Activated CD4-positive, CD25-positive, alpha-beta regulatory T cell (primary cell): Measurements from ENCODE around the gene ZDHHC4.

Experiments used
- DNase-seq, 4 experiments: peaks; one replicate each; lab custom pipeline; 2025; lab: John Stamatoyannopoulos, UW

The ZDHHC4 gene

DNA sequence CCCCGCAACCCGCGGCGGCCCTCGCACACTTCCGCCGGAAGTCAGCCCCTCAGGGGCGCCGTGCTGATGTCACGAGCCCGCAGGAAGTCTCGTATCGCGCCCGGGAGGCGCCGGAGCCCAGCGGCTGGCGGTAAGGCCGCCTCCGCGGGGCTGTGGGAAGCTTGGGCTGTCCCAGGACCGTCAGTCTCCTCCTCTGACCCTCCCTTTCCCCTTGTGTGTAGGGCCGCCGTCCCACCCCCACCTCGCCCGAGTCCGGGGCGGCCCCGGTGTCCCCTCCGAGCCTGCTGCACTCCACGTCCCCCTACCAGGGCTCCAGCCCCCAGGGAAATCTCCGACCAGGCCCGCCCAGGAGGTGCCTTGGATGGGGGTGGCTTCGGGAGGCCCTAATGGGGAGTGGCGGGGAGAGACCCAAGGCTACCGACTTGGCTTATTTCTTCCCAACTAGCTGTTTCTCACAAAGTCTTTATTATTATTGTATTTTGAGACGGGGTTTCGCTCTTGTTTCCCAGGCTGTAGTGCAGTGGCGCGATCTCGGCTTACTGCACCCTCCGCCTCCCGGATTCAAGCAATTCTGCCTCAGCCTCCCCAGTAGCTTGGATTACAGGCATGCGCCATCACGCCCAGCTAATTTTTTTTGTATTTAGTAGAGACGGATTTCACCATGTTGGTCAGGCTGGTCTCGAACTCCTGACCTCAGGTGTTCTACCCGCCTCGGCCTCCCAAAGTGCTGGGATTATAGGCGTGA is at the start of gene ZDHHC4:
Gene ZDHHC4, plus strand, starts transcription at position 86 of the 745 bp plus-strand sequence. CDS start 3,108 bp downstream, outside the sequence.
- DNase-seq, result peak; percentile 66 to 79 (median 72)

DNA sequence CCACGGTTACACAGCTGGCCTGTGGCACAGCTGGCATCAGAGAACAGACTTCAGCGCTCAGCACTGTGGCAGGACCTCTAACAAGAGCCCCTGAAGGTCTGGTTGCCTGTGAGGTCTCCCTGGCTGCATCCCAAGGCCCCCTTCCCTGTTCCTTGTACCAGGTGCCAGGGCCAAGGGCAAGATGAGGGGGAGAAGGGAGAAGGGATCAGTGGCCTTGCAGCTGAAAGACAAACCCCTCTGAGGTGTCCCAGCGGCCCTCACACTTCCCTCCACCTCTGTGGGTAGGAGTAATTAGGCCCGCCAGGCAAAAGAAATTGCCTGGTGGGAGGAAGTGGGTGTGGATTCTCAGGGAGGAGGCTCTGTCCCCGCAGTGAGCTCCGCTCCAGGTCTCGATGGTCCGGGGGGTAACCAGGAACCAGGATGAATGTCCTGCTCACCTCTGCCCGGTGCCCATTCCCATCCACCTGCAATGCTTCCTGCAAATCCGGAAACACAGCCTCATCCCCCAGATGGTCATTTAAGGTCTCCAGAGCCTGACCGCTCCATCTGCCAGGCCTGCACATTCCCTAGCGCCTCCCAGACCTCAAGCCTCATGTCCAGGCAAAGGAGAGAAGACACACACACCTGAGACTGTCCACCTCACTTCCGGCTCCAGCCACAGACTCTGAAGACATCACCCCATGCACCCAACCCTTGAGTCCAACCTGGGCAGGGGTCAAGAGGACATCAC is 48.7 kb upstream of the ZDHHC4 start:
- no peak for DNase-seq

DNA sequence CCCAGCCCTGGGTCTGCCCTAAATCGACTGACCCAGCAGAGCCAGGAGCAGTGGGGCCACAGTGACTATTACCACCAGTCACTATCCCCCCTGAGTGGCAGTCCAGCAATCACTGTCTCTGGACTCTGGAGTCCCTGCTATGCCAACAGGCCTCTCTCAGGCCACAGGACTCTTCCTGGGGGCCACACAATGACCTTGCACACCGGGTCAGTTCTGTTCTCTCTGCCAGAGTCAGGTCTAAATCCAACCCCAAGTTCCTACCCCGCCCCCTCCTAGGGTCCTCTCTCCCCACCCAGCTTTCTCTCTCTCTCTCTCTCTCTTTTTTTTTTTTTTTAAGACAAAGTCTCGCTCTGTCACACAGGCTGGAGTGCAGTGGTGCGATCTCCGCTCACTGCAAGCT is 47.6 kb upstream of the ZDHHC4 start:
- DNase-seq, result no peak

DNA sequence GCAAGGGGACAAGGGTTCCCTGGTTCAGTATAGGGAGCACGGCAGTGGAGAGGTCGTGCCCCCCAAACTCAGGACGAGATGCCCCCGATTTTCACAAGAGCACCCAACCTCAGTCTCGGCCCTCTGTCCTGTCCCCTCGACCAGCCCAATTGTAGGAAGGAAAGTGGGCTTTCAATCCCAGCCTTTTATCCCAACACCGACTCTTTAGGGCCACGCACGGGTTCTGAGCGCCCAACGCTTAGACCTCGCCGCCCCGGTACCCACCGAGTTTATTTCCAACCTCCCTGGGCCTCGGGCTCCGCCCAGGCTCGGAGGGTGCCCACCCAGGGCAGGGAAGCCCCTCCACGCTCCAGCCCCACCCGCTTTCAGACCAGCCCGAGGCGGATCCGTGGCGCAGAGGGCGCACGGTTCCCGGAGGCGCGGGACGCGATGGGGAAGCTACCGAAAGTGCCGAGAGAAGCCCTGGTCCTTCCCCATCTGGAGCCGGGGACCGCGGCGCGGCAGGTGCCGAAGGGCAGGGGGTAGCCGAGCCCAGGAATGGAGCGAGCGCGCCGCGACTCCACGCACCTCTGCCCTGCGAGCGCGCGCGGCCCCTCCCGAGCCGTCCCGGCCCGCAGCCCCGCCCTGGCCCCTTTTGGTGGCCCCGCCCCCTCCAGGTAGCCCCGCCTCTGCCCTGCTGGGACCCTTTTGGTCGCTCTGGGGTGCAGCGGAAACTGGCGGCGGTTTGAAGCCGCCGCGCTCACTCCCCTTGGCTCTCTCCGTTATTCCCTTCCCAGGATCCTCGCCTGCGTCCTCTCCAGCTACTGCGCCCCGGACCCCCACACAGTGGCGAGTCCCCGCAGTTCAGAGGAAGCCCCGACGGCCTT is 46.4 kb upstream of the ZDHHC4 start:
- peak in 3 of 4 experiments; percentile 5 to 29 (median 19) for DNase-seq

DNA sequence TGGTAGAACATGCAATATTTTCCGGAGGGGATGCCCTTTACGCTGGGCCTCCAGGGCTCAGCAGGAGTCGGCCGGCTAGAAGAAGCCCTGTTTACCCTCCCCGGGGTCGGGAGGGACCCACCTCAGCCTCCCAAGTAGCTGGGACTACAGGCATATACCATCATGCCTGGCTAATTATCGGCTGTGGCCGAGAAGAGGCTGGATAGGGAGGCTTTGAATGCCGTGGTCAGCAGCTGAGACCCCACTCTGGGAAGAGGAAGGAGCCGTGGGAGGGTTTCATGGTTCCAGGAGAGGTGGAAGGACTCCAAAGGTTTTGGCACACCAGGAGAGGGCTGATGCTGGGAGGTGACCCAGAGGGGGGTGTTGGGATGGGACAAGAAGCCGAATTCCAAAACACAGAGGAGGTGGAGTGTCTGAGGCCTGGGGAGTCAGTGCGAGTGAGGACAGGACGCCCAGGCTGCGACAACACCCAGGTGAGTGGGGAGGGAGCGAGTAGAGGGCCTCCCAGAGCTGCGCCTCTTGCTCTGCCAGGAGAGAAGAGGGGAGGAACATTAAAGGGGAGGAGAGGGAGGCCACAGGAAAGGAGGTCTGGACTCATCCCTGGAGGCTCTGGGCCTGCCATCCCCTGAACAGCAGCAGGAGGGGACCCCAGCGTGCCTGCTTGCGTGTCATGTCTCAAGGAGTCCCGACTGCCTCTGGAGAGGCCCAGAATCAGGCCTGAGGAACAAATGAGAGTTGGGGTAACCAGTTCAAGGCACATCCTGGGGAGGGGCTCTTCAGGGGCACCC is 45.6 kb upstream of the ZDHHC4 start:
- no peak for DNase-seq

DNA sequence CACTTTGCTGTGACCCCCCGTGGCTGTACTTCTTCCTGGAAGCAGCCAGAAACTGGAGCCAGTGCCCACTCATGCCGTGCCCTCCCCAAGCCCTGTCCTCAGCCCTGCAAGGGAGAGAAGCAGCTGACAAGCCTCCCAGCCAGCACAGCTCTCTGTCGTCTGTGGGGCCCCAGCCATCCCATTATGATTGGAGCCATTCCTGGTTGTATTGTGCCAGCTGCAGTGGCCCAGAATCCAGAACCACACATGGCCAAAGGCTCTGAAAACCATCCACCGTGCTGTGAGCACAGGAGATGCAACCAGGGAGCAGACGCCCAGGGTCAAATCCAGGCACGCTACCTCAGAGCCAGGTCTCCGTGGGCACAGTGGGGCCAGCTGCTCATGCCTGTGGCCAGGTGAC is 44.7 kb upstream of the ZDHHC4 start:
- no peak for DNase-seq

DNA sequence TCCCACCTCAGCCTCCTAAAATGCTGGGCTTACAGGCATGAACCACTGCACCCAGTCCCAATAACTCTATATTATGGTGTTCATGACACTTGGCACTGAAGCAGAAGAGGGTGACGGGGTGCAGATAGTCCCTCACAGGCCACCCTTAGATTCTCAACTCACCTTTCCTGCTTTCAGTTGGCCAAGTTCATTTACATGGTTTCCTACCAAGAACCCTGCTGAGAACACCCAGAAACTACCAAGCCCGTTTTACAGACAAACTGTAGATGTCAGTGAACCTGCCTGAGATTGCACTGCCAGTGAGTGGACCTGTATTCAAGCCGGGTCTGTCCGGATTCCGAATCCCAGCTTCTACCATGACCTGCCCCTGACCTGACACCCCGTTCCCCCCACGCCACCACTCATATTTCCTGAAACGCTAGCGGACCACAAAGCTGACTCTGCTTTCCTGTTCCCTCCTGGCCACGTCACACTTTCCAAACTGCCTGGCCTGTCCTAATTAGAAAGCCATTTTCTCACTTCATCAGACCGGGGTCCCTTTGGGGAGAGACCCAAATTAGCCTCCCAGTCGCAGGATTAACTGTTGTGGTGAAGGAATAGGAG is 43.3 kb upstream of the ZDHHC4 start:
- DNase-seq, result no peak

DNA sequence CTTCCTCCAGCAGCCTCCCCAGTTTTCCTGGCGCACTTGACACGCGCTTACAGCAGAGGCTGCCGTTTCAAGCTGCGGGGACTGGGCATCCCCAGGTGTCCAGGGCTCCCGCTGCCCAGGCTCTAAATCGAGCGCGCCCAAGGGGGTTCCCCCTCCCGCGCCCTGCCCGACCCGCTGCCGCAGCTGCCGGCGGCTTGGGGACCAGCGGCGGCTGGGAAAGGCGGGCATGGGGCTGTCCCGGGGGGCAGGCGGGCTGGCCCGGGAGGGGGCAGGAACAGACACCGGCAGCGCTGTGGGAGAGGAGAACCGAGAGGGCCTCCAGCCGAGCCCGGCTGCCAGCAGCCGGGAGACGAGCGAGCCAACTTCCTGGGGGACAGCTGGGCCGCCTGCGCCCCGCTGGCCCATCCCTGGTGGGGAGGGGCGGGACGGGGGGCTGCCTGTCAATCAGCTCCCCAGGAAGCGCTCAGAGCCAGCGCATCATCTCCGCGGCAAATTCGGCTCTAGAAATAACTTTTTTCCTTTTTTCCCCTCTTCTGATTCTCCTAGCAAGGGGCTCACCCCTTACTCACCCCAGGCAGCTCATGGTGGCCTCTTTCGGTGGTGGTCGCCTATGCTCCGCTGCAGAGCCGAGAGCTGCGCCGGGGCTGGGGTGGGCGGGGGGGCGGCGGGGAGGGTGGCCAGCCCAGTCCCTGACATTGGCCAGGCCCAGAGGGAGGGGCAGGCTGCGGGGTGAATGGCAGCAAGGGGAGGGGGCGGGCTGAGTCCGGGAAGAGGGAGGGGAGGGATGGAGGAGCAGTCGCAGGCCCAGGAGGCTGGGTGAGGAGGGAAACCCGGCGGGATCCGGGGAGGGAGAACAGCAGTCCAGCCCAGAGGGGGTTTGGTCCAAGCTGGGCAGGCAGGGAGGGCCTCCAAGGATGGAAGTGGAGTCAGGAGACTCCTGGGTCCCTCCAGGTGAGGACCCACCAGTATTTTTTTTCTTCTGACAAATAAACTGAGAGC is 40.7 kb upstream of the ZDHHC4 start:
- no peak for DNase-seq

DNA sequence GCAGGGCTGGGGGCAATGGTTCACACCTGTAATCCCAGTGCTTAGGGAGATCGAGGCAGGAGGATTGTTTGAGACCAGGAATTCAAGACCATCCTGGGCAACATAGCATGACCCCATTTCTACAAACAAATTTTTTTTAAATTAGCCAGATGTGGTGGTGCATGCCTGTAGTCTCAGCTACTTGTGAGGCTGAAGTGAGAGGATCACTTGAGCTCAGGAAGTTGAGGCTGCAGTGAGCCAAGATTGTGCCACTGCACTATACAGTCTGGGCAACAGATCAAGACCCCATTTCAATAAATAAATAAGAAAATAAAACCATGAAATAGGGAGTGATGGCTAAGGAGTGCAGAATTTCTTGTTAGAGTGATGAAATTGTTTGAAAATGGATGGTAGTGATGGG is 34.9 kb upstream of the ZDHHC4 start:
- DNase-seq, result no peak

DNA sequence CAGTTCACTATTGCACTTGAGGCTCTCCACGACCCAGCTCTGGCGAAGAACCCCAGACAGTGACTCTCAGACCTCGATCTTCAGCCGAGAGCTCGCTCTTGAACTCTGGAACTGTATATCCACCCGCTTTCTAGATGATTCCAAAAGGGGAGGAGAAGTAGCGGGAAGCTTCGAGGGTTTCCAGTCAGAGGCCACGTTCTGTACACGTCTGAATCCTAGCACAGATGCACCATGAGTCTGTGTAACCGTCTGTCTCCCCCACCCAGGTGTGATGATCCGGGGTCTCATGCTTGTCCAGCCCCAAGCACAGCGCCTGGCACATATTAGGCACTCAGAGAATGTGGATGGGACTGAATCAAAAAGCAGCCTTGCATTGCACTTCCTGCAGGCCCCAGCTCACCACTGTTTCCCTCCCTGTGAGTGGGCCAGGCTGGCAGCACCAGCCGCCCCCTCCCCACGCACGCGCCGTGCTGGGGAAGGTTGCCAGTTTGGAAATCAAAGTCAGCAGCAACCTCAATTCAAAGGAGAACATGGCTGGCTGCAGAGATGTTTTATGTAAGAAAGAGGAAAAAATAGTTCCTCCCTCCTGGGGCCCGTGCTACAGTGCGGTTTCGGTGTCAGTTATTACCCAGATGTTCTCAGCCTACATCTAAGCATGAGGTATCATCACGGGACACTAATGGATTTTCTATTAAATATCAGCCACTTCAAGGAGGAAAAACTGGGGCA is 31.7 kb upstream of the ZDHHC4 start:
- DNase-seq, result no peak

DNA sequence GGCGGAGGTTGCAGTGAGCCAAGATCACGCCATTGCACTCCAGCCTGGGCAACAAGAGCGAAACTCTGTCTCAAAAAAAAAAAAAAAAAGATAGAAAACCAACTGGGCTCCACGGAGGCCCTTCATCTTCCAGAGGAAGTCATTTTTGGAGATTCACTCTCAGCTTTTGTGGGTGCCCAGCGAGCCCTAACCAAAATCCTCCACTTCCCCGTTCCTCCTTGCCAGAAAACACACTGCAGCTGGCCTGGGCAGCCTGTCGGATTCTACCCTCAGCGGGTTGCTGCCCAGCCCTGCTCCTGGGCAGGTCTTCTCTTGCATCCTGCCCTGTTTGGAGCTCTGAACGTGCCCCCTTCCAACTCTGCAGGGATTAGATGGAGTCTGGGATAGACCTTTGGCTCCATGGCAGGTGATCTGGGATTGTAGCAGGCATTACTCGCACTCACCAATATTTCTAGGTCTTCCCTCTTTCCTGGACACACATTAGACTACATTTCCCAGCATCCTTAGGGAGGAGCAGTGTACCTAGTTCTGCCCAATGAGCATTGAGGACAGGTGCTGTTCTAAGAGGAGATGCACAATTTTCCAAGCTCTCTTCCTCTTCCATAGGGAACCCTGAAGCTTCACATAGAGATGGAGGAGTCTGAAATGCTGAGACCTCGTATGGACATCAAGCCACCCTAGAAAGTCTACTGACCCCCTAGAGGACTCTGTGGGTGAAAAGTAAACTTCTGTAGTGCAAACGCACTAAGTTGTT is 30.6 kb upstream of the ZDHHC4 start:
- no peak for DNase-seq

DNA sequence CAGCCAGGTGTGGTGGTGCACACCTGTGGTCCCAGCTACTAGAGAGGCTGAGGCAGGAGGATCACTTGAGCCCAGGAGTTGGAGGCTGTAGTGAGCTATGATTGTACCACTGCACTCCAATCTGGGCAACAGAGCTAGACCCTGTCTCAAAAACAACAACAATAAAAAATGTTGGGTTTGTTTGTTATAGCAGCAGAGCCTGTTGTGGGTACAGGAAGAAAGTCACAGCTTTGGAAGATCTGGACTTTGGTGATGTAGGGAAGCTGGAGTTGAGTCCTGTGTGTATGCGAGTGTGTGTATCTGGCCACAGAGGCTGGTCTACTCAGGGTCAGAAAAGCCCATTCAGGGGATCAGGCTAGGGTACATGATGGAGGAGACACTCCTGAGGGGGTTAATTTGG is 29.9 kb upstream of the ZDHHC4 start:
- no peak for DNase-seq

DNA sequence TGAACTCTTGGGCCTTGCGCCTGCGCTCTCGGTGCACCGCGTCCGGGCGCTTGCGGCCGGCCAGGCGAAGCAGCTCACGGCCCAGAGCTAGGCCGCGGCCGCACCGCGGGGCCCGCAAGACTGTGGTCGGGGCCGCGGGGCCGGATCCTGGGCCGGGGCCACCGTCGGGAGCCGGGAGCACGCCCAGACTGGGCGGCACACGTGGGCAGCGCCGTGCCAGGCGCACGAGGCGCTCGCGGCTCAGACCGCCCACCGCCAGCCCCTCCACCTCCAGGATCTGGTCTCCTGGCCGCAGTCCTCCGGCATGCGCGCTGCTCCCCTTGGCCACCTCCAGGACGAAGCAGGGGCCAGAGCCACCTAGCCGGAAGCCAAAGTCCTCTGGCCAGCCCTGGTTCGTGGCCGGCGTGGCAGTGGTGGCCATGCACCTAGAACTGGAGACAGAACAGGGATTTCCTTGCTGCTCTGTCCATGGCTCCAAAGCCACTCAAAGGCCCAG is 26.2 kb upstream of the ZDHHC4 start, which contains the start of gene GRID2IP:
Gene GRID2IP, minus strand, starts transcription at position 446 of the 496 bp plus-strand sequence. Its CDS starts 25 bp downstream, at position 421.
- DNase-seq, result no peak

DNA sequence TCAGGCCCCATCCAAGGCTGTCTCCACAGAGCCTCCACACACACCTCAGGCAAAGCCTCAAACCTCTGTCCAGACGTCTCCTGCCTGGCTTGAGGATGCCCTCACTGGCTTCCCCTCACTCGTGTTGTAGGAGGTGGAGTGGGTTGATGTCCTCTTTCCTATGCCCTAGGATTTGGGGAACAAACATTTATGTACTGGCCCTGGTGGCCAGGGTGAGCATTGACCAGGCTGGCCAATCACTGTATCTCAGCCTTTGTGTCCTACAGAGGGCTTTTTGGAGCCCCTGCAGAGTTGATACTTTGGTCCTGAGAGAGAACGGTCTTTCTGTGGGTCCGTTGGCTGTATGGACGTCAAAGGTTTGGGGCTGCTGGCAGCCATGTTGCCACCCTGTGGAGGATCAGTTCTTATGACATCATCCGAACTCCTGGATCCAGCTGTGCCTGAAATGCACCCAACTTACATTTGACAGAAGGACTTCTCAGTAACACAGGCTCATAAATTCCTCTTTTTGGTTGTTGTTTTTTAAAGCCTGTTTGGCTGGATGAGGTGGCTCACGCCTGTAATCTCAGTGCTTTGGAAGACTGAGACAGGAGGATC is 23.7 kb upstream of the ZDHHC4 start:
- no peak for DNase-seq

DNA sequence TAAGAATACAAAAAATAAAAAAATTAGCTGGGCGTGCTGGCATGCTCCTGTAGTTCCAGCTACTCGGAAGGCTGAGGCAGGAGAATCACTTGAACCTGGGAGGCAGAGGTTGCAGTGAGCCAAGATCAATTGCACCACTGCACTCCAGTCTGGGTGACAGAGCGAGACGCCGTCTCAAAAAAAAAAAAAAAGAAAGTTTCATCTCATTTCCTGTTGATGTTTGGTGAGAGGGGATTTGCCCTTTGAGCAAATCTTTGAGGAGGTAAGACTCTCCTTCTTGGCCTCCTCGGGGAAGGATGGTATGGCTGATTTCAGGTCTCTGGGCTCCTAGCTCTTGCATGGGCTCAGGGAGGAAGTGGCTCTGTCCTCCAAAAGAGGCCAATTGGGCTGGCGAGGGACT is 22.4 kb upstream of the ZDHHC4 start:
- no peak for DNase-seq

DNA sequence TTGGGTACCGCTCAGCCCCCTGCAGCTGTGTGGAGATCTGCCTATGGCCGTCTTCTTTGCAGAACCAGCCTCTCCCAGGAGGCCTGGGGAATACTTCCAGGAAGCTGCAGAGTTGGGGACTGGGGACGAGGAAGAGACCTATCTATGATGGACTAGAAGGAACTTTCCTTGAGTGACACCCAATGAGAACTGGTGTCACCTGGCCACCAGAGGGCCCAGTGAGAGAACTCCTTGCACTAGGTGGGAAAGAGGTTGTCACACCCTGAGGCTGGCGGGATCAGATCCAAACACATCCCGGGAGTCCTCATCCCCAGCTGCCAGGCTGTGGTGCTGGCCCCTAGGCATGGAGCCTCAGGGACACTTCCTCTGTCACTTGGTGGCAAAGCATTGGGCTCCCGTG is 21.1 kb upstream of the ZDHHC4 start:
- no peak for DNase-seq

DNA sequence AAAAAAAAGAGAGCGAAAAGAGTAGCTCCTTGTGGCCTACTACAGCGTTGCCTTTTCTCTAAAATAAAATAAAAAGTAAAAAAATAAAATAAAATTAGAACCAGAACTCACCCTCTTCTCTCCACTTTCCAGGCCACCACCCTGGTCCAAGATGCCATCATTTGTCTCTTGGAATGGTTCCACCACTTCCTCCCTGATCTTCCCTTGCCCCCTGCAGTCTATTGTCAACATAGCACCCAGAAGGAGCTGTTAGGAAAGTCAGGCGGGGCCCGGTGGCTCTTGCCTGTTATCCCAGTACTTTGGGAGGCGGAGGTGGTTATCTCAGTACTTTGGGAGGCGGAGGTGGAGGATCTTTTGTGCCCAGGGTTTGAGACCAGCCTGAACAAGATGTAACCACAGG is 18.4 kb upstream of the ZDHHC4 start:
- DNase-seq, result no peak

DNA sequence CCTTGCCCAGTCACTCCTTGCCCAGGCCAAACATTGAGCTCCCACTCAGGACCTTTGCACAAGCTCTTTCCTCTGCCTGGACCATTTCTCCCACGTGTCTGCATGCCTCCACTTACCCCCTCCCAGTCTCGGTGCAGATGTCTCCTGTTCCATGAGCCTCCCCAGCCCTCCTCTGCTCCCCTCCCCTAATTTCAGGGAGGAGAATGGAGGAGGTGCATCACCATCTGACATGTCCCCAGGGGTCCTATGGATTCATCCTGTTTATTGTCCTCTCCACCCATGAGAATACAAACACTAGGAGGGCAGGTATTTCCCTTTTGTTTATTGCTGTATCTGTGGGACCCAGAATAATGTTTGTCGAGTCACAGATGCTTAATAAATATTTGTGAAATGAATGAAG is 17.4 kb upstream of the ZDHHC4 start:
- no peak for DNase-seq
